HL-60 (cell line): ENCODE data around the gene C20orf204.

Source experiments
- DNase-seq, 2 experiments: peaks; one replicate each; pipeline ENCODE4 v3.0.0-alpha.2; 2010 to 2020; ENCODE audit warnings: low read depth in 1 of 2, low spot score in 1 of 2
- H3K27ac ChIP-seq: fragments of 250-450 bp; sonication (Bioruptor Pico); replicated peaks from 2 replicates; pipeline ENCODE4 v1.5.1; 2020; ENCODE audit warnings: mild to moderate bottlenecking, moderate library complexity
- H3K27me3 ChIP-seq: fragments of 250-450 bp; sonication (Bioruptor Pico); 2 replicates; pipeline ENCODE4 v1.5.1; 2021; ENCODE audit warnings: mild to moderate bottlenecking, moderate library complexity; ENCODE audit not compliant: insufficient read depth, poor library complexity, severe bottlenecking
- H3K4me3 ChIP-seq: replicated peaks from 2 replicates; pipeline ENCODE4 v1.5.1; 2011; ENCODE audit warnings: mild to moderate bottlenecking, control low read depth, low read length; ENCODE audit not compliant: insufficient read depth
- GABPA ChIP-seq: IDR thresholded peaks from 2 replicates; pipeline ENCODE4 v1.6.1; 2012; ENCODE audit warnings: low read depth
- POLR2AphosphoS5 ChIP-seq: IDR thresholded peaks from 2 replicates; pipeline ENCODE4 v1.6.1; 2012; ENCODE audit warnings: low read depth
- SPI1 ChIP-seq: IDR thresholded peaks from 2 replicates; pipeline ENCODE4 v1.6.1; 2012; ENCODE audit warnings: low read depth, mild to moderate bottlenecking, borderline replicate concordance
- TF ChIP-seq, protein P1 (sequence below): IDR thresholded peaks from 2 replicates; pipeline ENCODE4 v1.6.1; 2012; ENCODE audit warnings: low read depth; ENCODE audit not compliant: insufficient replicate concordance
- TF ChIP-seq, protein P2 (sequence below): IDR thresholded peaks from one replicate; pipeline ENCODE4 v1.5.1; 2011; ENCODE audit warnings: low read length, control low read depth, inconsistent platforms; ENCODE audit not compliant: insufficient read depth

The C20orf204 gene

GRCh38 chr20:64005394-64005793 lies 30.6 kb upstream of the C20orf204 start:
- Histone ChIP-seq H3K4me3 (no peak overlapping the region), H3K27ac (no peak overlapping the region), H3K27me3 (no peaks in the 10 kb centered on the region)
- TF ChIP-seq SPI1 = no peak
- no peak for TF ChIP-seq POLR2AphosphoS5
- TF ChIP-seq, protein P1, sequence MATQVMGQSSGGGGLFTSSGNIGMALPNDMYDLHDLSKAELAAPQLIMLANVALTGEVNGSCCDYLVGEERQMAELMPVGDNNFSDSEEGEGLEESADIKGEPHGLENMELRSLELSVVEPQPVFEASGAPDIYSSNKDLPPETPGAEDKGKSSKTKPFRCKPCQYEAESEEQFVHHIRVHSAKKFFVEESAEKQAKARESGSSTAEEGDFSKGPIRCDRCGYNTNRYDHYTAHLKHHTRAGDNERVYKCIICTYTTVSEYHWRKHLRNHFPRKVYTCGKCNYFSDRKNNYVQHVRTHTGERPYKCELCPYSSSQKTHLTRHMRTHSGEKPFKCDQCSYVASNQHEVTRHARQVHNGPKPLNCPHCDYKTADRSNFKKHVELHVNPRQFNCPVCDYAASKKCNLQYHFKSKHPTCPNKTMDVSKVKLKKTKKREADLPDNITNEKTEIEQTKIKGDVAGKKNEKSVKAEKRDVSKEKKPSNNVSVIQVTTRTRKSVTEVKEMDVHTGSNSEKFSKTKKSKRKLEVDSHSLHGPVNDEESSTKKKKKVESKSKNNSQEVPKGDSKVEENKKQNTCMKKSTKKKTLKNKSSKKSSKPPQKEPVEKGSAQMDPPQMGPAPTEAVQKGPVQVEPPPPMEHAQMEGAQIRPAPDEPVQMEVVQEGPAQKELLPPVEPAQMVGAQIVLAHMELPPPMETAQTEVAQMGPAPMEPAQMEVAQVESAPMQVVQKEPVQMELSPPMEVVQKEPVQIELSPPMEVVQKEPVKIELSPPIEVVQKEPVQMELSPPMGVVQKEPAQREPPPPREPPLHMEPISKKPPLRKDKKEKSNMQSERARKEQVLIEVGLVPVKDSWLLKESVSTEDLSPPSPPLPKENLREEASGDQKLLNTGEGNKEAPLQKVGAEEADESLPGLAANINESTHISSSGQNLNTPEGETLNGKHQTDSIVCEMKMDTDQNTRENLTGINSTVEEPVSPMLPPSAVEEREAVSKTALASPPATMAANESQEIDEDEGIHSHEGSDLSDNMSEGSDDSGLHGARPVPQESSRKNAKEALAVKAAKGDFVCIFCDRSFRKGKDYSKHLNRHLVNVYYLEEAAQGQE = no peak
- no peak for TF ChIP-seq GABPA
- TF ChIP-seq, protein P2, sequence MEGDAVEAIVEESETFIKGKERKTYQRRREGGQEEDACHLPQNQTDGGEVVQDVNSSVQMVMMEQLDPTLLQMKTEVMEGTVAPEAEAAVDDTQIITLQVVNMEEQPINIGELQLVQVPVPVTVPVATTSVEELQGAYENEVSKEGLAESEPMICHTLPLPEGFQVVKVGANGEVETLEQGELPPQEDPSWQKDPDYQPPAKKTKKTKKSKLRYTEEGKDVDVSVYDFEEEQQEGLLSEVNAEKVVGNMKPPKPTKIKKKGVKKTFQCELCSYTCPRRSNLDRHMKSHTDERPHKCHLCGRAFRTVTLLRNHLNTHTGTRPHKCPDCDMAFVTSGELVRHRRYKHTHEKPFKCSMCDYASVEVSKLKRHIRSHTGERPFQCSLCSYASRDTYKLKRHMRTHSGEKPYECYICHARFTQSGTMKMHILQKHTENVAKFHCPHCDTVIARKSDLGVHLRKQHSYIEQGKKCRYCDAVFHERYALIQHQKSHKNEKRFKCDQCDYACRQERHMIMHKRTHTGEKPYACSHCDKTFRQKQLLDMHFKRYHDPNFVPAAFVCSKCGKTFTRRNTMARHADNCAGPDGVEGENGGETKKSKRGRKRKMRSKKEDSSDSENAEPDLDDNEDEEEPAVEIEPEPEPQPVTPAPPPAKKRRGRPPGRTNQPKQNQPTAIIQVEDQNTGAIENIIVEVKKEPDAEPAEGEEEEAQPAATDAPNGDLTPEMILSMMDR = no peak
- DNase-seq = no peak

DNA sequence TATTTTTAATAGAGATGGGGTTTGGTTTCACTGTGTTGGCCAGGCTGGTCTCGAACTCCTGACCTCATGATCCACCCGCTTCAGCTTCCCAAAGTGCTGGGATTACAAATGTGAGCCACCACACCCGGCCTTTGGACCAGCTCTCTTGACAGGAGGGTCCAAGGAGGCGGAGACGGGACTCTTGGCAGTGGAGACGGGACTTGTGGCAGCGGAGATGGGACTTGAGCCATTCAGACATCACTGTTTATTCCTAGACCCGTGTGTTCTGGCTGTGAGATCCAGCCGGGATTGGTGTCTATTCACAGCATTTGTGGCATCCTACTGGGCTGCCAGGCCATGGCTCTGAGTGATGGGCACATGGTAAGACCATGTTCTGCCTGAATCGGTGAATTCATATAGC lies 29.5 kb upstream of the C20orf204 start:
- TF ChIP-seq SPI1 (no peak), POLR2AphosphoS5 (no peak)
- TF ChIP-seq, protein P2 = no peak
- Histone ChIP-seq H3K27me3 (no peaks in the 10 kb centered on the region), H3K27ac (no peak overlapping the region), H3K4me3 (no peak overlapping the region)
- no peak for DNase-seq

DNA sequence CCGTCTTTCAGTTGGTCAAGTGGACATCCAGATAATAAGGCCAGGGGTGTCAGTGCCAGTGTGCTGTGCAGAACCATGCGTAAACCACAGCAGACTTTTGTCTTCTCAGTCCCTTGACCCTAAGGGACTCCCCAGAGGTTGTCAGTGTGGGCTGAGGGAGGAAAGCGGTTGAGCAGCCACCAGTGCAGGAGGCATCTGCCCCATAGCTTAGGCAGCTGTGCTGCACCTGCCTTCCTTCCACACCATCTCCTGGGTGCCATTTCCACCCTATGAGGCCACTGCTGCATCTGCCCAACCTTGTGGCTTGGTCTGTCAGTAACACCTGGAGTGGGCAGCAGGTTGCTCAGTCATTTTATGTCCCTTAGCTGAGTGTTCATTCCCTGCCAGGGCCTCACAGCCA lies 29.1 kb upstream of the C20orf204 start:
- TF ChIP-seq, protein P2 = no peak
- TF ChIP-seq GABPA = no peak
- TF ChIP-seq, protein P1 = no peak
- TF ChIP-seq SPI1 = no peak
- TF ChIP-seq POLR2AphosphoS5 = no peak
- H3K4me3 ChIP-seq = no peak overlapping the region
- H3K27ac ChIP-seq = no peak overlapping the region
- DNase-seq = no peak
- H3K27me3 ChIP-seq = no peaks in the 10 kb centered on the region

- H3K4me3 ChIP-seq = no peak overlapping the region
- TF ChIP-seq SPI1 = no peak
- no peak for TF ChIP-seq POLR2AphosphoS5
- TF ChIP-seq GABPA = no peak
- TF ChIP-seq, protein P1 = no peak
- TF ChIP-seq, protein P2 = no peak
- no peak overlapping the region for H3K27ac ChIP-seq
- no peak for DNase-seq
- H3K27me3 ChIP-seq = no peaks in the 10 kb centered on the region
Observed at GRCh38 chr20:64009811-64010387, 26.1 kb upstream of the C20orf204 start.
